Karpas-422 (cell line): ENCODE results near the gene PPP1R27. TPM values are rescaled to one million over a fixed set of nuclear protein-coding genes. Genes with fewer than 3 reads are reported as not detected.
A peak's percentile ranks its signal among the peaks of the same experiment; 100 is the strongest.

Experiments used
- DNase-seq: peaks from one replicate; pipeline ENCODE4 v3.0.0-alpha.2; 2015
- H2AFZ ChIP-seq: fragments of 200-600 bp; sonication (generic); 2 replicates; pipeline ENCODE4 v1.6.1; 2014; ENCODE audit warnings: antibody characterized with exemption, low read length, mixed read lengths
- H3K27ac ChIP-seq: fragments of 200-600 bp; sonication (generic); 2 replicates; pipeline ENCODE4 v1.5.1; 2014; ENCODE audit warnings: mild to moderate bottlenecking, low read length, moderate library complexity
- H3K27me3 ChIP-seq: fragments of 200-600 bp; sonication (generic); 2 replicates; pipeline ENCODE4 v1.6.1; 2014; ENCODE audit warnings: low read length, mixed read lengths
- H3K36me3 ChIP-seq: fragments of 200-600 bp; sonication (generic); 2 replicates; pipeline ENCODE4 v1.6.1; 2014; ENCODE audit warnings: low read length, mixed read lengths; ENCODE audit not compliant: insufficient read depth
- H3K4me1 ChIP-seq: fragments of 200-600 bp; sonication (generic); 2 replicates; pipeline ENCODE4 v1.6.1; 2014; ENCODE audit warnings: mild to moderate bottlenecking, low read length, mixed read lengths
- H3K4me2 ChIP-seq: fragments of 200-600 bp; sonication (generic); 2 replicates; pipeline ENCODE4 v1.6.1; 2014; ENCODE audit warnings: low read length, low read depth, mild to moderate bottlenecking; ENCODE audit not compliant: poor library complexity, severe bottlenecking
- H3K4me3 ChIP-seq: fragments of 200-600 bp; sonication (generic); 2 replicates; pipeline ENCODE4 v1.5.1; 2014; ENCODE audit warnings: mild to moderate bottlenecking, antibody characterized with exemption, low read length, mixed read lengths
- H3K79me2 ChIP-seq: fragments of 200-600 bp; sonication (generic); 2 replicates; pipeline ENCODE4 v1.6.1; 2014; ENCODE audit warnings: mild to moderate bottlenecking, low read length, mixed read lengths
- H3K9ac ChIP-seq: fragments of 200-600 bp; sonication (generic); 2 replicates; pipeline ENCODE4 v1.6.0; 2014; ENCODE audit warnings: low read length
- H3K9me2 ChIP-seq: fragments of 200-600 bp; sonication (generic), shearing (Covaris generic); replicated peaks from 2 replicates; pipeline ENCODE4 v1.6.0; 2014; ENCODE audit warnings: mild to moderate bottlenecking, low read length, moderate library complexity; ENCODE audit not compliant: insufficient read depth
- H3K9me3 ChIP-seq: fragments of 300-700, 200-600 bp; sonication (generic); 2 replicates; pipeline ENCODE4 v1.6.1; 2014; ENCODE audit warnings: low read length, mixed read lengths
- H4K20me1 ChIP-seq: fragments of 200-600 bp; sonication (generic); 2 replicates; pipeline ENCODE4 v1.6.1; 2014; ENCODE audit warnings: mild to moderate bottlenecking, antibody characterized with exemption, low read length, low read depth; ENCODE audit not compliant: insufficient read depth
- total RNA-seq: library from RNA; depleted of rRNA; stranded (reverse); fragments of >200 nt; shearing (Covaris generic); gene quantifications from 2 replicates; pipeline ENCODE4 v1.2.3, GENCODE V29; 2014; ENCODE audit warnings: low replicate concordance

Gene PPP1R27
- total RNA-seq, 1 experiment from 2014 or later: not detected

- peak overlapping the region; percentile 93 for H3K9ac ChIP-seq
- peak overlapping the region; percentile 66 for H3K27ac ChIP-seq
- H3K9me2 ChIP-seq: no peaks in the 10 kb centered on the region
- H3K79me2 ChIP-seq: peaks cover 25% of the 10 kb centered on the region
- no peaks in the 10 kb centered on the region for H3K27me3 ChIP-seq
- H3K4me2 ChIP-seq: peak overlapping the region; percentile 98
- peak overlapping the region; percentile 1; the same call in 1 of the 2 replicates for H2AFZ ChIP-seq
- peak overlapping the region; percentile 93 for H3K4me3 ChIP-seq
- DNase-seq: peak; percentile 70
- H3K36me3 ChIP-seq: no peaks in the 10 kb centered on the region
- no peaks in the 10 kb centered on the region for H4K20me1 ChIP-seq
- H3K9me3 ChIP-seq: no peaks in the 10 kb centered on the region
- peaks cover 30% of the 10 kb centered on the region for H3K4me1 ChIP-seq
Observed at GRCh38 chr17:81832608-81833159, 2.2 kb downstream of the PPP1R27 start.

- Histone ChIP-seq H3K9me3 (no peaks in the 10 kb centered on the region), H3K4me3 (peak overlapping the region; percentile 93), H3K79me2 (peaks cover 25% of the 10 kb centered on the region), H3K9me2 (no peaks in the 10 kb centered on the region), H2AFZ (peak overlapping the region; percentile 45; the same call in 1 of the 2 replicates), H3K27me3 (no peaks in the 10 kb centered on the region), H3K4me1 (peaks cover 30% of the 10 kb centered on the region), H3K27ac (peak overlapping the region; percentile 66), H4K20me1 (no peaks in the 10 kb centered on the region), H3K4me2 (peak overlapping the region; percentile 98), H3K9ac (peak overlapping the region; percentile 93), H3K36me3 (no peaks in the 10 kb centered on the region)
- peak; percentile 83 for DNase-seq
Observed at GRCh38 chr17:81831957-81832607, 2.8 kb downstream of the PPP1R27 start.

GRCh38 chr17:81831563-81831956 is 3.3 kb downstream of the PPP1R27 start:
- Histone ChIP-seq H3K9ac (peak overlapping the region; percentile 93), H3K36me3 (no peaks in the 10 kb centered on the region), H3K27ac (peak overlapping the region; percentile 56; the same call in 1 of the 2 replicates), H4K20me1 (no peaks in the 10 kb centered on the region), H3K79me2 (peaks cover 25% of the 10 kb centered on the region), H3K4me1 (peaks cover 30% of the 10 kb centered on the region), H3K4me3 (peak overlapping the region; percentile 93), H3K9me3 (no peaks in the 10 kb centered on the region), H3K27me3 (no peaks in the 10 kb centered on the region), H3K9me2 (no peaks in the 10 kb centered on the region), H2AFZ (peak overlapping the region; percentile 45; the same call in 1 of the 2 replicates), H3K4me2 (peak overlapping the region; percentile 98)
- no peak for DNase-seq

GRCh38 chr17:81829858-81830257 is 5.0 kb downstream of the PPP1R27 start:
- no peak overlapping the region for H3K9ac ChIP-seq
- no peak for DNase-seq

GRCh38 chr17:81828656-81829055 is 6.2 kb downstream of the PPP1R27 start:
- no peaks in the 10 kb centered on the region for H3K9me3 ChIP-seq
- H2AFZ ChIP-seq: no peak overlapping the region
- no peaks in the 10 kb centered on the region for H3K9me2 ChIP-seq
- no peak overlapping the region for H3K27ac ChIP-seq
- DNase-seq: no peak
- no peaks in the 10 kb centered on the region for H3K36me3 ChIP-seq
- H3K9ac ChIP-seq: no peak overlapping the region
- peaks cover 20% of the 10 kb centered on the region for H3K4me1 ChIP-seq
- H3K4me2 ChIP-seq: no peak overlapping the region
- H4K20me1 ChIP-seq: no peaks in the 10 kb centered on the region
- no peak overlapping the region for H3K4me3 ChIP-seq
- H3K27me3 ChIP-seq: no peaks in the 10 kb centered on the region
- H3K79me2 ChIP-seq: peaks cover 15% of the 10 kb centered on the region

More at GRCh38 chr17:81829858-81830257, 5.0 kb downstream of the PPP1R27 start:
- H3K9me2 ChIP-seq: no peaks in the 10 kb centered on the region
- no peaks in the 10 kb centered on the region for H3K9me3 ChIP-seq
- no peak overlapping the region for H3K4me3 ChIP-seq
- no peaks in the 10 kb centered on the region for H4K20me1 ChIP-seq
- no peak overlapping the region for H3K27ac ChIP-seq
- no peaks in the 10 kb centered on the region for H3K27me3 ChIP-seq
- H3K4me1 ChIP-seq: peaks cover 30% of the 10 kb centered on the region
- H2AFZ ChIP-seq: no peak overlapping the region
- H3K36me3 ChIP-seq: no peaks in the 10 kb centered on the region
- no peak overlapping the region for H3K4me2 ChIP-seq
- peaks cover 25% of the 10 kb centered on the region for H3K79me2 ChIP-seq

GRCh38 chr17:81825841-81826466 is 8.9 kb downstream of the PPP1R27 start:
- no peak overlapping the region for H3K4me2 ChIP-seq
- H3K27me3 ChIP-seq: no peaks in the 10 kb centered on the region
- H3K9ac ChIP-seq: no peak overlapping the region
- H3K4me3 ChIP-seq: no peak overlapping the region
- H3K9me2 ChIP-seq: no peaks in the 10 kb centered on the region
- no peaks in the 10 kb centered on the region for H3K79me2 ChIP-seq
- H3K4me1 ChIP-seq: no peaks in the 10 kb centered on the region
- H4K20me1 ChIP-seq: no peaks in the 10 kb centered on the region
- no peak overlapping the region for H3K27ac ChIP-seq
- no peak for DNase-seq
- no peaks in the 10 kb centered on the region for H3K9me3 ChIP-seq
- no peak overlapping the region for H2AFZ ChIP-seq
- H3K36me3 ChIP-seq: no peaks in the 10 kb centered on the region

- H3K4me1 ChIP-seq: no peaks in the 10 kb centered on the region
- no peak overlapping the region for H2AFZ ChIP-seq
- H3K79me2 ChIP-seq: no peaks in the 10 kb centered on the region
- no peaks in the 10 kb centered on the region for H3K36me3 ChIP-seq
- no peaks in the 10 kb centered on the region for H3K9me3 ChIP-seq
- H3K9me2 ChIP-seq: no peaks in the 10 kb centered on the region
- H4K20me1 ChIP-seq: no peaks in the 10 kb centered on the region
- no peak overlapping the region for H3K9ac ChIP-seq
- H3K4me3 ChIP-seq: no peak overlapping the region
- no peak for DNase-seq
- H3K27ac ChIP-seq: no peak overlapping the region
- H3K27me3 ChIP-seq: no peaks in the 10 kb centered on the region
- H3K4me2 ChIP-seq: no peak overlapping the region
Observed at GRCh38 chr17:81824595-81824994, 10.3 kb downstream of the PPP1R27 start.

GRCh38 chr17:81823820-81824550 is 10.9 kb downstream of the PPP1R27 start:
- Histone ChIP-seq H3K27me3 (no peaks in the 10 kb centered on the region), H3K4me1 (no peaks in the 10 kb centered on the region), H2AFZ (no peak overlapping the region), H3K4me3 (no peak overlapping the region), H3K27ac (no peak overlapping the region), H3K4me2 (no peak overlapping the region), H4K20me1 (no peaks in the 10 kb centered on the region), H3K36me3 (no peaks in the 10 kb centered on the region), H3K79me2 (no peaks in the 10 kb centered on the region), H3K9me2 (no peaks in the 10 kb centered on the region), H3K9me3 (no peaks in the 10 kb centered on the region), H3K9ac (no peak overlapping the region)
- no peak for DNase-seq
